Activated CD4-positive, alpha-beta T cell treated with anti-CD3 and anti-CD28 coated beads for 24 hours (primary cell): Measurements from ENCODE around the gene RBM42.
"Not testable (repeated sequence)": the region's sequence is repeated elsewhere in the genome, so short reads cannot be mapped to it uniquely, and the experiment has no call there.

Experiments
- DNase-seq, 2 donors: peaks; one replicate each; pipeline ENCODE4 v3.0.0-alpha.2; 2020; ENCODE audit warnings: low read depth in 2 of 2

The RBM42 gene

GRCh38 chr19:35654828-35655227 lies 26.0 kb downstream of the RBM42 start:
- DNase-seq = not testable (repeated sequence)

GRCh38 chr19:35655600-35655999 lies 26.8 kb downstream of the RBM42 start:
- DNase-seq = no peak

GRCh38 chr19:35656700-35657099 lies 27.9 kb downstream of the RBM42 start:
- DNase-seq = no peak

- DNase-seq = no peak
Observed at GRCh38 chr19:35657904-35658700, 29.3 kb downstream of the RBM42 start.

- DNase-seq = no peak
Observed at GRCh38 chr19:35661995-35662340, 33.1 kb downstream of the RBM42 start.

GRCh38 chr19:35663981-35664380 lies 35.1 kb downstream of the RBM42 start:
- no peak for DNase-seq

GRCh38 chr19:35665157-35665556 lies 36.3 kb downstream of the RBM42 start:
- DNase-seq = no peak

- no peak for DNase-seq
Observed at GRCh38 chr19:35665604-35666003, 36.8 kb downstream of the RBM42 start.

GRCh38 chr19:35666251-35666913 lies 37.5 kb downstream of the RBM42 start, which contains the start of gene UPK1A:
Gene UPK1A (plus strand): TSS chr19:35666517. CDS start chr19:35666813, 296 bp downstream.
- DNase-seq = no peak

GRCh38 chr19:35669566-35669965 lies 40.7 kb downstream of the RBM42 start:
- no peak for DNase-seq

GRCh38 chr19:35669974-35670373 lies 41.1 kb downstream of the RBM42 start:
- DNase-seq = no peak

GRCh38 chr19:35670686-35671085 lies 41.9 kb downstream of the RBM42 start:
- DNase-seq = no peak

GRCh38 chr19:35671818-35672217 lies 43.0 kb downstream of the RBM42 start:
- DNase-seq = no peak

GRCh38 chr19:35673121-35673804 lies 44.4 kb downstream of the RBM42 start:
- DNase-seq = peak; percentile 26 to 27

GRCh38 chr19:35675589-35676140 lies 46.8 kb downstream of the RBM42 start:
- DNase-seq = no peak
